ENCODE results near the gene ZNF219. TPM values are rescaled to one million over a fixed set of nuclear protein-coding genes. Genes with fewer than 3 reads are reported as not detected.

Gene ZNF219
- total and polyA plus RNA-seq, 2 of the 13 experiments (the other 11 are each of a cell fraction or from before 2014, with no cell fraction given) = 34.5 to 36.6 TPM

DNA sequence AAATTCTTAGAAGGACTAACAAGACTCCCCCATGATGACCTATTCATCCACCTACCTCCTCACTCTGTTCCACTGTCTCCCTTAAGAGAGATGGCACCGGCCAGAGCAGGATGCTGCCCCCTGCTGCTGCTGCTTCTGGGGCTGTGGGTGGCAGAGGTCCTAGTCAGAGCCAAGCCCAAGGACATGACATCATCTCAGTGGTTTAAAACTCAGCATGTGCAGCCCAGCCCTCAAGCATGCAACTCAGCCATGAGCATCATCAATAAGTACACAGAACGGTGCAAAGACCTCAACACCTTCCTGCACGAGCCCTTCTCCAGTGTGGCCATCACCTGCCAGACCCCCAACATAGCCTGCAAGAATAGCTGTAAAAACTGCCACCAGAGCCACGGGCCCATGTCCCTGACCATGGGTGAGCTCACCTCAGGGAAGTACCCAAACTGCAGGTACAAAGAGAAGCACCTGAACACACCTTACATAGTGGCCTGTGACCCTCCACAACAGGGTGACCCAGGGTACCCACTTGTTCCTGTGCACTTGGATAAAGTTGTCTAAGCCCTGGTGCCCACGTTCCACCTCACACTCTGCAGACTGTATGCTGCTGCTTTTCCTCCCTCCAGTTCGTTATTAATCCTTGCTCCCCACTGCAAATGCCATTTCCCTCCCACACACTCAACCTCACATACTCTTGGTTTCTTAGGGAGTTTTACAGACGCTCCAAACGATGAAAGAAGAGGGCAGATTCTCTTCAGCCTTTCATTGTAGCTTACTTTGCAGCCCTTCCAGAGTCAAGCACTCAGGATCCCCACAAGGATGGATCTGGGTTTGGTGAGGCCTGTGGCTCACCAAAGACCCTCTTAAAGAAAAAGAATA lies 40.4 kb downstream of the ZNF219 start, which contains the start of gene RNASE8 (continued):
- TF ChIP-seq, protein P1, sequence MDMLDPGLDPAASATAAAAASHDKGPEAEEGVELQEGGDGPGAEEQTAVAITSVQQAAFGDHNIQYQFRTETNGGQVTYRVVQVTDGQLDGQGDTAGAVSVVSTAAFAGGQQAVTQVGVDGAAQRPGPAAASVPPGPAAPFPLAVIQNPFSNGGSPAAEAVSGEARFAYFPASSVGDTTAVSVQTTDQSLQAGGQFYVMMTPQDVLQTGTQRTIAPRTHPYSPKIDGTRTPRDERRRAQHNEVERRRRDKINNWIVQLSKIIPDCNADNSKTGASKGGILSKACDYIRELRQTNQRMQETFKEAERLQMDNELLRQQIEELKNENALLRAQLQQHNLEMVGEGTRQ (IDR thresholded peaks at IDR 0.05; ENCODE audit: low read depth, low read length) = no peak
- TF ChIP-seq, protein P1 (CRISPR knock-in tag; IDR thresholded peaks at IDR 0.05; ENCODE audit: borderline replicate concordance) = no peak
- TF ChIP-seq ZNF484 (CRISPR knock-in tag; IDR thresholded peaks at IDR 0.05; ENCODE audit: borderline replicate concordance, low read depth) (no peak), LCORL (IDR thresholded peaks at IDR 0.05) (no peak), LCORL (CRISPR knock-in tag; IDR thresholded peaks at IDR 0.05) (peak; percentile 19; the same call in 1 of the 2 replicates), KLF15 (CRISPR knock-in tag; IDR thresholded peaks at IDR 0.05; ENCODE audit: borderline replicate concordance) (no peak), ZNF552 (CRISPR knock-in tag; IDR thresholded peaks at IDR 0.05; ENCODE audit: borderline replicate concordance) (peak; percentile 39; the same call in 1 of the 2 replicates), MED1 (CRISPR knock-in tag; IDR thresholded peaks at IDR 0.05) (peak; percentile 35; the same call in 1 of the 2 replicates), ZNF577 (CRISPR knock-in tag; IDR thresholded peaks at IDR 0.05; ENCODE audit: borderline replicate concordance, low read depth) (no peak), ZNF709 (CRISPR knock-in tag; IDR thresholded peaks at IDR 0.05) (no peak), STAG1 (CRISPR knock-in tag; IDR thresholded peaks at IDR 0.05) (peak; percentile 20; the same call in 1 of the 2 replicates), TRIM24 (CRISPR knock-in tag; IDR thresholded peaks at IDR 0.05) (0 out of 2 replicates have a peak, but pooled peaks have one; percentile 10), PHF8 (CRISPR knock-in tag; IDR thresholded peaks at IDR 0.05) (no peak), PHF5A (CRISPR knock-in tag; IDR thresholded peaks at IDR 0.05; ENCODE audit: low read depth, unreplicated experiment) (no peak), ZBTB8A (CRISPR knock-in tag; IDR thresholded peaks at IDR 0.05; ENCODE audit: borderline replicate concordance, low read depth) (no peak), ZNF234 (CRISPR knock-in tag; conservative IDR thresholded peaks at IDR 0.05) (no peak), MIXL1 (CRISPR knock-in tag; IDR thresholded peaks at IDR 0.05) (no peak), SUZ12 (IDR thresholded peaks at IDR 0.05; ENCODE audit: low read depth, low read length) (no peak), ZFX (CRISPR knock-in tag; IDR thresholded peaks at IDR 0.05; ENCODE audit: low read depth) (0 out of 2 replicates have a peak, but pooled peaks have one; percentile 9), TBX3 (IDR thresholded peaks at IDR 0.05; ENCODE audit: borderline replicate concordance) (no peak), ZNF430 (CRISPR knock-in tag; IDR thresholded peaks at IDR 0.05) (peak; percentile 47; the same call in 1 of the 2 replicates), ZNF431 (CRISPR knock-in tag; IDR thresholded peaks at IDR 0.05; ENCODE audit: borderline replicate concordance, low read depth) (no peak), ZNF564 (CRISPR knock-in tag; IDR thresholded peaks at IDR 0.05) (no peak), RBFOX2 (IDR thresholded peaks at IDR 0.05; ENCODE audit: low read depth, low read length) (no peak), RARG (CRISPR knock-in tag; IDR thresholded peaks at IDR 0.05; ENCODE audit: low read depth) (no peak), KDM1A (CRISPR knock-in tag; IDR thresholded peaks at IDR 0.05) (no peak)
- TF ChIP-seq, protein P2, sequence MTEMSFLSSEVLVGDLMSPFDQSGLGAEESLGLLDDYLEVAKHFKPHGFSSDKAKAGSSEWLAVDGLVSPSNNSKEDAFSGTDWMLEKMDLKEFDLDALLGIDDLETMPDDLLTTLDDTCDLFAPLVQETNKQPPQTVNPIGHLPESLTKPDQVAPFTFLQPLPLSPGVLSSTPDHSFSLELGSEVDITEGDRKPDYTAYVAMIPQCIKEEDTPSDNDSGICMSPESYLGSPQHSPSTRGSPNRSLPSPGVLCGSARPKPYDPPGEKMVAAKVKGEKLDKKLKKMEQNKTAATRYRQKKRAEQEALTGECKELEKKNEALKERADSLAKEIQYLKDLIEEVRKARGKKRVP (CRISPR knock-in tag; IDR thresholded peaks at IDR 0.05) = 0 out of 4 replicates have a peak, but pooled peaks of 1 of the 2 experiments have one; percentile 17
- TF ChIP-seq, protein P3, sequence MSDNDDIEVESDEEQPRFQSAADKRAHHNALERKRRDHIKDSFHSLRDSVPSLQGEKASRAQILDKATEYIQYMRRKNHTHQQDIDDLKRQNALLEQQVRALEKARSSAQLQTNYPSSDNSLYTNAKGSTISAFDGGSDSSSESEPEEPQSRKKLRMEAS (IDR thresholded peaks at IDR 0.05) = peak; percentile 83

Measured in HepG2 (cell line).